WERI-Rb-1 (cell line): Measurements from ENCODE around the gene RGS13.

Experiments
- DNase-seq: peaks from one replicate; pipeline ENCODE4 v3.0.0-alpha.2; 2020
- H3K27ac ChIP-seq: fragments of 250-450 bp; sonication (Bioruptor Pico); 2 replicates; pipeline ENCODE4 v1.5.1; 2020; ENCODE audit warnings: mild to moderate bottlenecking, moderate library complexity
- H3K27me3 ChIP-seq: fragments of 250-450 bp; sonication (Bioruptor Pico); 2 replicates; pipeline ENCODE4 v1.5.1; 2021; ENCODE audit warnings: mild to moderate bottlenecking, low read depth, moderate library complexity; ENCODE audit not compliant: insufficient read depth, severe bottlenecking
- H3K36me3 ChIP-seq: fragments of 250-450 bp; sonication (Bioruptor Pico); 2 replicates; pipeline ENCODE4 v1.5.1; 2020; ENCODE audit warnings: mild to moderate bottlenecking, moderate library complexity
- H3K4me3 ChIP-seq: 2 replicates; pipeline ENCODE4 v1.5.1; 2011; ENCODE audit warnings: low read depth, mild to moderate bottlenecking, control low read depth, low read length
- H3K9me3 ChIP-seq: fragments of 250-450 bp; sonication (Bioruptor Pico); 2 replicates; pipeline ENCODE4 v1.5.1; 2021; ENCODE audit warnings: mild to moderate bottlenecking, moderate library complexity; ENCODE audit not compliant: severe bottlenecking
- CTCF ChIP-seq: IDR thresholded peaks from 2 replicates; pipeline ENCODE4 v1.5.1; 2011; ENCODE audit warnings: low read depth, mild to moderate bottlenecking, control low read depth, inconsistent platforms, low read length

Gene RGS13

GRCh38 chr1:192654120-192654519 is 18.2 kb downstream of the RGS13 start:
- Histone ChIP-seq H3K36me3 (no peaks in the 10 kb centered on the region), H3K27ac (no peak overlapping the region), H3K9me3 (no peaks in the 10 kb centered on the region), H3K4me3 (no peak overlapping the region), H3K27me3 (no peaks in the 10 kb centered on the region)
- DNase-seq, result no peak
- TF ChIP-seq CTCF, result no peak

- H3K27me3 ChIP-seq, result no peaks in the 10 kb centered on the region
- no peaks in the 10 kb centered on the region for H3K9me3 ChIP-seq
- DNase-seq, result no peak
- no peak overlapping the region for H3K27ac ChIP-seq
- TF ChIP-seq CTCF, result no peak
- H3K36me3 ChIP-seq, result no peaks in the 10 kb centered on the region
- H3K4me3 ChIP-seq, result no peak overlapping the region
Observed at GRCh38 chr1:192654591-192655251, 18.8 kb downstream of the RGS13 start.

GRCh38 chr1:192657760-192658159 is 21.8 kb downstream of the RGS13 start:
- H3K4me3 ChIP-seq, result no peak overlapping the region
- no peak for DNase-seq
- H3K36me3 ChIP-seq, result no peaks in the 10 kb centered on the region

GRCh38 chr1:192658255-192658654 is 22.3 kb downstream of the RGS13 start:
- Histone ChIP-seq H3K36me3 (no peaks in the 10 kb centered on the region), H3K4me3 (no peak overlapping the region), H3K27me3 (no peaks in the 10 kb centered on the region), H3K9me3 (no peaks in the 10 kb centered on the region), H3K27ac (no peak overlapping the region)
- no peak for DNase-seq
- TF ChIP-seq CTCF, result no peak

More at GRCh38 chr1:192657760-192658159, 21.8 kb downstream of the RGS13 start:
- Histone ChIP-seq H3K27ac (no peak overlapping the region), H3K9me3 (no peaks in the 10 kb centered on the region), H3K27me3 (no peaks in the 10 kb centered on the region)
- no peak for TF ChIP-seq CTCF

GRCh38 chr1:192660613-192661012 is 24.7 kb downstream of the RGS13 start:
- DNase-seq, result no peak
- Histone ChIP-seq H3K4me3 (no peak overlapping the region), H3K36me3 (no peaks in the 10 kb centered on the region), H3K9me3 (no peaks in the 10 kb centered on the region), H3K27me3 (no peaks in the 10 kb centered on the region), H3K27ac (no peak overlapping the region)
- TF ChIP-seq CTCF, result no peak

- Histone ChIP-seq H3K9me3 (no peaks in the 10 kb centered on the region), H3K27ac (no peak overlapping the region), H3K4me3 (no peak overlapping the region), H3K36me3 (no peaks in the 10 kb centered on the region), H3K27me3 (no peaks in the 10 kb centered on the region)
- no peak for TF ChIP-seq CTCF
- no peak for DNase-seq
Observed at GRCh38 chr1:192668409-192668983, 32.5 kb downstream of the RGS13 start.
